Peyer's patch (tissue), 4 donors: ENCODE measurements around the gene FAM120A.

Experiments used
- CTCF ChIP-seq, 6 experiments: fragments of 450-650 bp in 4 of 6; fragments of 200-600 bp in 2 of 6; sonication (generic) in 1 of 6; IDR thresholded peaks; one replicate each; pipeline ENCODE4 v1.5.1; 2017 to 2019; ENCODE audit warnings: antibody characterized with exemption in 6 of 6, mild to moderate bottlenecking in 3 of 6, moderate library complexity in 1 of 6
- POLR2A ChIP-seq, 2 donors: fragments of 450-650 bp; IDR thresholded peaks; one replicate each; pipeline ENCODE4 v1.5.1; 2017; ENCODE audit warnings: antibody characterized with exemption in 2 of 2, mild to moderate bottlenecking in 2 of 2, moderate library complexity in 2 of 2

DNA sequence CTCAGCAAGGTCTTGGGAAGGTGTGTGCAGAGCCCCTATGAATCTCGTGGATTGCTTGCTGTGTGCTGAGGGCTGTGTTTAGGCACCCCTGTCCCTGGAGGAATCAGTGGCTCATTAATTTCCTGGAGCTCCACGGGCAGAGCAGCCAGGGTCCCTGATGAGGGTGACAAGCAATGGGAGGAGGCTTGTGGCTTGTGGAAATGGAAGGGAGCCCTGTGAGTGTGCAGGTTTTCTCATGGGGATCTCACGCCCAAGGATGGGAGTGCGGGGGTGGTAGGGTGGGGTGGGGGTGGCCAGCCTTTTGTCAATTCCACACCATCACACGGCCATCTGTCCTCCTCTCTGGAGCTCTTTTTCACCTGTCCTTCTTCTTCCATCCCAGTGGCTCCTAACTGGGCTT is 150.2 kb downstream of the FAM120A start:
- TF ChIP-seq CTCF (IDR thresholded peaks at IDR 0.05) (no peak), POLR2A (IDR thresholded peaks at IDR 0.05) (no peak)
